Uterus (tissue), 2 donors: ENCODE measurements around the gene STRN.

ENCODE experiments used
- CTCF ChIP-seq, 4 experiments: fragments of 200-600 bp in 2 of 4; fragments of 450-650 bp in 2 of 4; sonication (generic) in 2 of 4; IDR thresholded peaks; one replicate each; pipeline ENCODE4 v1.5.1; 2016 to 2019; ENCODE audit warnings: antibody characterized with exemption in 4 of 4, mild to moderate bottlenecking in 2 of 4, moderate library complexity in 1 of 4
- POLR2A ChIP-seq, 2 donors: fragments of 450-650 bp; IDR thresholded peaks; one replicate each; pipeline ENCODE4 v1.6.1; 2016; ENCODE audit warnings: antibody characterized with exemption in 2 of 2, mild to moderate bottlenecking in 1 of 2, moderate library complexity in 1 of 2

DNA sequence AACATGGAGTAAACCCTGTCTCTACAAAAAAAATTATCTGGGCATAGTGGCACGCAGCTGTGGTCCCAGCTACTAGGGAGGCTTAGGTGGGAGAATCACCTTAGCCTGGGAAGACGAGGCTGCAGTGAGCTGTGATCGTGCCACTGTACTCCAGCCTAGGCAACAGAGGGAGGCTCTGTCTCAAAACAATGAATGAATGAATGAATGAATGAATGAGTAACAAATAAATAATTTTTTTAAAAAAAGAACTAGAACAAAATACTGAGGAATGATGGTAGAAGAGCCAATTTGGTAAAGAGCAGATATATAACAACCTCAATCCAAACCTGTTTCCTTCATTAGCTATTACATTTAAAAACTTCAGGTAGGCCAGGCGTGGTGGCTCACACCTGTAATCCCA, 60.1 kb downstream of the STRN start:
- no peak for TF ChIP-seq POLR2A (IDR thresholded peaks at IDR 0.05)
- TF ChIP-seq CTCF (IDR thresholded peaks at IDR 0.05): no peak
